Measurements from ENCODE around the gene MSL1. TPM values are rescaled to one million over a fixed set of nuclear protein-coding genes. Genes with fewer than 3 reads are reported as not detected.
A peak's percentile ranks its signal among the peaks of the same experiment; 100 is the strongest.

MSL1 gene
- total and polyA plus RNA-seq, 9 of the 15 experiments (the other 6 are each of a cell fraction or from before 2014, with no cell fraction given) = 13.8 to 120 (median 61.9) TPM

DNA sequence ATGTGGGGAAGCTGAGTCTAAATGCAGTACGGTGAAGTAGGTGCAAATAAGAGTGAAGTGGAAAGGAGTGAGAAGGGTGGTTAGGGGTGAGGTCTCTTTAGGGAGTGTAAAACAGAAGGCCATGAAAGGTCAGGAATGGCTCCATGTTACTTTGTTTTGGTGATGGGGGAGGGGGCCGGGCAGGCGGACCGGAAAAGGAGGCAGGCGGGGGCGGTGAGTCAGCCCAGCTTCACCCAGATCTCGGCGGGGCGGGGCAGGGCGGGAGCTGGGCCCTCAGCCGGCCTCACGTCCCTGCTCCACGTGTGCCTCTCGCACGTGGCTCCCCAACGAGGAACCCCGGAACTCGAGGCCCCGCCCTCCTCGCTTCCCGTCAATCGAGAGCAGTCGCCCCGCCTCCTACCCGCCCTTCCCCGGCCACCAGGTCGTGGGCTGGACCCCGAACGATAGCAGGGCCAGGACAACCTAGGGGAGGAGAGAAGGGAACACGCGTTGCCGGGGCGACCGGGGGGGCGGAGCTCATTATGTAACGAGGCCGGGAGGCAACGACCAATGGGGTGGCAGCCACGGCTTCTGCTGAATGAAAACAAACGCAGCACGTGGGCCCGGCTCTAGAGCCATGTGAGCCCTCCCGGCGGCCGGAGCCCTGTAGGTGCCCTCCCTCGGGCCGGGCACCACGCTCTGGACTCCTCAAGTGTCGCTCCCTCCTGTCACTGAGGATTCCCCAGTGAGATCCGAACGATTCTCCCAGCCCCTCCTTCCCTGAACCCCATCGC, 22.7 kb upstream of the MSL1 start (continued):
- TF ChIP-seq, protein P1, sequence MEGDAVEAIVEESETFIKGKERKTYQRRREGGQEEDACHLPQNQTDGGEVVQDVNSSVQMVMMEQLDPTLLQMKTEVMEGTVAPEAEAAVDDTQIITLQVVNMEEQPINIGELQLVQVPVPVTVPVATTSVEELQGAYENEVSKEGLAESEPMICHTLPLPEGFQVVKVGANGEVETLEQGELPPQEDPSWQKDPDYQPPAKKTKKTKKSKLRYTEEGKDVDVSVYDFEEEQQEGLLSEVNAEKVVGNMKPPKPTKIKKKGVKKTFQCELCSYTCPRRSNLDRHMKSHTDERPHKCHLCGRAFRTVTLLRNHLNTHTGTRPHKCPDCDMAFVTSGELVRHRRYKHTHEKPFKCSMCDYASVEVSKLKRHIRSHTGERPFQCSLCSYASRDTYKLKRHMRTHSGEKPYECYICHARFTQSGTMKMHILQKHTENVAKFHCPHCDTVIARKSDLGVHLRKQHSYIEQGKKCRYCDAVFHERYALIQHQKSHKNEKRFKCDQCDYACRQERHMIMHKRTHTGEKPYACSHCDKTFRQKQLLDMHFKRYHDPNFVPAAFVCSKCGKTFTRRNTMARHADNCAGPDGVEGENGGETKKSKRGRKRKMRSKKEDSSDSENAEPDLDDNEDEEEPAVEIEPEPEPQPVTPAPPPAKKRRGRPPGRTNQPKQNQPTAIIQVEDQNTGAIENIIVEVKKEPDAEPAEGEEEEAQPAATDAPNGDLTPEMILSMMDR (IDR thresholded peaks at IDR 0.05 in 2 of 3, conservative IDR thresholded peaks at IDR 0.05 in 1 of 3; ENCODE audit: insufficient read depth in 2 of 3, low read depth in 1 of 3, low read length in 3 of 3) = no peak
- no peak for TF ChIP-seq CBFB (CRISPR knock-in tag; IDR thresholded peaks at IDR 0.05)
- peak; percentile 66 for TF ChIP-seq CREM (IDR thresholded peaks at IDR 0.05; ENCODE audit: low read depth)
- TF ChIP-seq, protein P2, sequence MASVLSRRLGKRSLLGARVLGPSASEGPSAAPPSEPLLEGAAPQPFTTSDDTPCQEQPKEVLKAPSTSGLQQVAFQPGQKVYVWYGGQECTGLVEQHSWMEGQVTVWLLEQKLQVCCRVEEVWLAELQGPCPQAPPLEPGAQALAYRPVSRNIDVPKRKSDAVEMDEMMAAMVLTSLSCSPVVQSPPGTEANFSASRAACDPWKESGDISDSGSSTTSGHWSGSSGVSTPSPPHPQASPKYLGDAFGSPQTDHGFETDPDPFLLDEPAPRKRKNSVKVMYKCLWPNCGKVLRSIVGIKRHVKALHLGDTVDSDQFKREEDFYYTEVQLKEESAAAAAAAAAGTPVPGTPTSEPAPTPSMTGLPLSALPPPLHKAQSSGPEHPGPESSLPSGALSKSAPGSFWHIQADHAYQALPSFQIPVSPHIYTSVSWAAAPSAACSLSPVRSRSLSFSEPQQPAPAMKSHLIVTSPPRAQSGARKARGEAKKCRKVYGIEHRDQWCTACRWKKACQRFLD (CRISPR knock-in tag; IDR thresholded peaks at IDR 0.05) = peak; percentile 89
- no peak for TF ChIP-seq ZNF3 (CRISPR knock-in tag; IDR thresholded peaks at IDR 0.05)
- no peak for TF ChIP-seq NFATC3 (IDR thresholded peaks at IDR 0.05)
- TF ChIP-seq HDAC8 (tag; IDR thresholded peaks at IDR 0.05) = no peak
- TF ChIP-seq, protein P3, sequence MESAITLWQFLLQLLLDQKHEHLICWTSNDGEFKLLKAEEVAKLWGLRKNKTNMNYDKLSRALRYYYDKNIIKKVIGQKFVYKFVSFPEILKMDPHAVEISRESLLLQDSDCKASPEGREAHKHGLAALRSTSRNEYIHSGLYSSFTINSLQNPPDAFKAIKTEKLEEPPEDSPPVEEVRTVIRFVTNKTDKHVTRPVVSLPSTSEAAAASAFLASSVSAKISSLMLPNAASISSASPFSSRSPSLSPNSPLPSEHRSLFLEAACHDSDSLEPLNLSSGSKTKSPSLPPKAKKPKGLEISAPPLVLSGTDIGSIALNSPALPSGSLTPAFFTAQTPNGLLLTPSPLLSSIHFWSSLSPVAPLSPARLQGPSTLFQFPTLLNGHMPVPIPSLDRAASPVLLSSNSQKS (CRISPR knock-in tag; IDR thresholded peaks at IDR 0.05) = no peak
- no peak for TF ChIP-seq NCOA6 (IDR thresholded peaks at IDR 0.05)
- TF ChIP-seq KDM4B (IDR thresholded peaks at IDR 0.05; ENCODE audit: borderline replicate concordance in 2 of 2, low read depth in 1 of 2) = peak in 1 of 2 experiments; percentile 91; a peak in 2 of 4 replicates
- TF ChIP-seq, protein P4, sequence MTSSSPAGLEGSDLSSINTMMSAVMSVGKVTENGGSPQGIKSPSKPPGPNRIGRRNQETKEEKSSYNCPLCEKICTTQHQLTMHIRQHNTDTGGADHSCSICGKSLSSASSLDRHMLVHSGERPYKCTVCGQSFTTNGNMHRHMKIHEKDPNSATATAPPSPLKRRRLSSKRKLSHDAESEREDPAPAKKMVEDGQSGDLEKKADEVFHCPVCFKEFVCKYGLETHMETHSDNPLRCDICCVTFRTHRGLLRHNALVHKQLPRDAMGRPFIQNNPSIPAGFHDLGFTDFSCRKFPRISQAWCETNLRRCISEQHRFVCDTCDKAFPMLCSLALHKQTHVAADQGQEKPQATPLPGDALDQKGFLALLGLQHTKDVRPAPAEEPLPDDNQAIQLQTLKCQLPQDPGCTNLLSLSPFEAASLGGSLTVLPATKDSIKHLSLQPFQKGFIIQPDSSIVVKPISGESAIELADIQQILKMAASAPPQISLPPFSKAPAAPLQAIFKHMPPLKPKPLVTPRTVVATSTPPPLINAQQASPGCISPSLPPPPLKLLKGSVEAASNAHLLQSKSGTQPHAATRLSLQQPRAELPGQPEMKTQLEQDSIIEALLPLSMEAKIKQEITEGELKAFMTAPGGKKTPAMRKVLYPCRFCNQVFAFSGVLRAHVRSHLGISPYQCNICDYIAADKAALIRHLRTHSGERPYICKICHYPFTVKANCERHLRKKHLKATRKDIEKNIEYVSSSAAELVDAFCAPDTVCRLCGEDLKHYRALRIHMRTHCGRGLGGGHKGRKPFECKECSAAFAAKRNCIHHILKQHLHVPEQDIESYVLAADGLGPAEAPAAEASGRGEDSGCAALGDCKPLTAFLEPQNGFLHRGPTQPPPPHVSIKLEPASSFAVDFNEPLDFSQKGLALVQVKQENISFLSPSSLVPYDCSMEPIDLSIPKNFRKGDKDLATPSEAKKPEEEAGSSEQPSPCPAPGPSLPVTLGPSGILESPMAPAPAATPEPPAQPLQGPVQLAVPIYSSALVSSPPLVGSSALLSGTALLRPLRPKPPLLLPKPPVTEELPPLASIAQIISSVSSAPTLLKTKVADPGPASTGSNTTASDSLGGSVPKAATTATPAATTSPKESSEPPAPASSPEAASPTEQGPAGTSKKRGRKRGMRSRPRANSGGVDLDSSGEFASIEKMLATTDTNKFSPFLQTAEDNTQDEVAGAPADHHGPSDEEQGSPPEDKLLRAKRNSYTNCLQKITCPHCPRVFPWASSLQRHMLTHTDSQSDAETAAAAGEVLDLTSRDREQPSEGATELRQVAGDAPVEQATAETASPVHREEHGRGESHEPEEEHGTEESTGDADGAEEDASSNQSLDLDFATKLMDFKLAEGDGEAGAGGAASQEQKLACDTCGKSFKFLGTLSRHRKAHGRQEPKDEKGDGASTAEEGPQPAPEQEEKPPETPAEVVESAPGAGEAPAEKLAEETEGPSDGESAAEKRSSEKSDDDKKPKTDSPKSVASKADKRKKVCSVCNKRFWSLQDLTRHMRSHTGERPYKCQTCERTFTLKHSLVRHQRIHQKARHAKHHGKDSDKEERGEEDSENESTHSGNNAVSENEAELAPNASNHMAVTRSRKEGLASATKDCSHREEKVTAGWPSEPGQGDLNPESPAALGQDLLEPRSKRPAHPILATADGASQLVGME (CRISPR knock-in tag; IDR thresholded peaks at IDR 0.05) = no peak
- no peak for TF ChIP-seq STAT5B (CRISPR knock-in tag; IDR thresholded peaks at IDR 0.05)
- TF ChIP-seq BRD4 (IDR thresholded peaks at IDR 0.05) = peak; percentile 84
- no peak for TF ChIP-seq BRCA1 (IDR thresholded peaks at IDR 0.05)
- no peak for TF ChIP-seq BRCA1 (CRISPR knock-in tag; IDR thresholded peaks at IDR 0.05)
- no peak for TF ChIP-seq ZNF224 (CRISPR knock-in tag; IDR thresholded peaks at IDR 0.05)
- no peak for TF ChIP-seq ZNF76 (CRISPR knock-in tag; IDR thresholded peaks at IDR 0.05; ENCODE audit: borderline replicate concordance)
- no peak for TF ChIP-seq ZBTB8A (IDR thresholded peaks at IDR 0.05; ENCODE audit: partially characterized antibody)
